Measurements from ENCODE around the gene DENND1A.
"Not testable (repeated sequence)": the region's sequence is repeated elsewhere in the genome, so short reads cannot be mapped to it uniquely, and the experiment has no call there.

The DENND1A gene

GRCh38 chr9:123929870-123930831 lies at the start of gene DENND1A:
DENND1A (minus strand) TSS chr9:123930126; CDS start chr9:123929905, 221 bp downstream.
- peak; percentile 95 for DNase-seq (ENCODE audit: low spot score)

- no peak for DNase-seq (ENCODE audit: low spot score)
Observed at GRCh38 chr9:123978981-123979380, 49.1 kb upstream of the DENND1A start.

- not testable (repeated sequence) for DNase-seq (ENCODE audit: low spot score)
Observed at GRCh38 chr9:123976579-123976978, 46.7 kb upstream of the DENND1A start.

- no peak for DNase-seq (ENCODE audit: low spot score)
Observed at GRCh38 chr9:123975871-123976270, 45.9 kb upstream of the DENND1A start.

GRCh38 chr9:123974471-123974870 lies 44.5 kb upstream of the DENND1A start:
- DNase-seq (ENCODE audit: low spot score): no peak

GRCh38 chr9:123973590-123974223 lies 43.8 kb upstream of the DENND1A start:
- no peak for DNase-seq (ENCODE audit: low spot score)

- no peak for DNase-seq (ENCODE audit: low spot score)
Observed at GRCh38 chr9:123972618-123973017, 42.7 kb upstream of the DENND1A start.

- DNase-seq (ENCODE audit: low spot score): no peak
Observed at GRCh38 chr9:123967323-123967722, 37.4 kb upstream of the DENND1A start.

- DNase-seq (ENCODE audit: low spot score): no peak
Observed at GRCh38 chr9:123965801-123966686, 36.1 kb upstream of the DENND1A start.

GRCh38 chr9:123964761-123965160 lies 34.8 kb upstream of the DENND1A start:
- no peak for DNase-seq (ENCODE audit: low spot score)

GRCh38 chr9:123960965-123961364 lies 31.0 kb upstream of the DENND1A start:
- DNase-seq (ENCODE audit: low spot score): no peak

- DNase-seq (ENCODE audit: low spot score): no peak
Observed at GRCh38 chr9:123960366-123960765, 30.4 kb upstream of the DENND1A start.

GRCh38 chr9:123959787-123960186 lies 29.9 kb upstream of the DENND1A start:
- no peak for DNase-seq (ENCODE audit: low spot score)

GRCh38 chr9:123957731-123958130 lies 27.8 kb upstream of the DENND1A start:
- DNase-seq (ENCODE audit: low spot score): no peak

- DNase-seq (ENCODE audit: low spot score): no peak
Observed at GRCh38 chr9:123957168-123957721, 27.3 kb upstream of the DENND1A start.

GRCh38 chr9:123955637-123956036 lies 25.7 kb upstream of the DENND1A start:
- no peak for DNase-seq (ENCODE audit: low spot score)

GRCh38 chr9:123954518-123955280 lies 24.8 kb upstream of the DENND1A start:
- no peak for DNase-seq (ENCODE audit: low spot score)

GRCh38 chr9:123952641-123953495 lies 22.9 kb upstream of the DENND1A start:
- DNase-seq (ENCODE audit: low spot score): no peak

GRCh38 chr9:123948286-123948685 lies 18.4 kb upstream of the DENND1A start:
- no peak for DNase-seq (ENCODE audit: low spot score)

- no peak for DNase-seq (ENCODE audit: low spot score)
Observed at GRCh38 chr9:123947326-123947725, 17.4 kb upstream of the DENND1A start.
